ENCODE measurements around the gene SLC2A3. TPM values are rescaled to one million over a fixed set of nuclear protein-coding genes. Genes with fewer than 3 reads are reported as not detected.
"Not testable (repeated sequence)": the region's sequence is repeated elsewhere in the genome, so short reads cannot be mapped to it uniquely, and the experiment has no call there.

SLC2A3 gene
- total RNA-seq, 1 experiment from 2014 or later = 3,303 TPM

DNA sequence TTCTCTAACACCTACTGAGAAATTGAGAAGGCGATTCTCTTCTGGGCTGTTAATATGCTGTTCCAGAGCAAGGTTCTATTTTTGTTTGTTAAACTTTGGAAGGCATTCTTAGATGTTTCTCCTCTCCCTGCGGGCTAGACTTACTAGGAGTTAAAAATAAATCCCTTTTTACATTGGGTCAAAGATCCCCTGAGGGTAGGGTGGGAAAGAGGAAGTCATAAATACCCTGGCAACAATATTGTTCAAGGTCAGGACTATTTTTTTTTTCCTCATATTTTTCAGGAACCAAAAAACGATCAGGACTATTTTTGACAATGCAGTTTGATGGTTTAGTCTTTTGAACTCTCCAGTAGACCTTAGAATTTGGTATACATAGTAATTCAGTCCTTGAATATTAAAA lies 51.3 kb downstream of the SLC2A3 start:
- ChIA-PET CTCF (interaction anchor here (0.7 kb wide), 1 partner anchor 124 kb away, joined by 4 read pairs; no protein-coding TSS in a partner anchor), POLR2A (no interaction called here)
- Mint-ChIP-seq H3K27me3 (ENCODE audit: insufficient read depth, unreplicated experiment) (no peaks in the 10 kb centered on the region), H3K4me1 (ENCODE audit: low read depth, unreplicated experiment) (peaks cover 18% of the 10 kb centered on the region), H3K27ac (ENCODE audit: unreplicated experiment) (no peak overlapping the region), H3K36me3 (ENCODE audit: insufficient read depth, unreplicated experiment) (peaks cover 19% of the 10 kb centered on the region), H3K4me3 (ENCODE audit: unreplicated experiment) (no peak overlapping the region), H3K9me3 (ENCODE audit: unreplicated experiment) (no peaks in the 10 kb centered on the region)
- no TSS peak for BruUV-seq (replicated peaks)
- no peaks in the 10 kb centered on the region for H3K27me3 ChIP-seq (replicated peaks; ENCODE audit: control insufficient read depth, insufficient read depth, low read length)
- peaks cover 1% of the 10 kb centered on the region for H3K36me3 ChIP-seq (ENCODE audit: control insufficient read depth, insufficient read depth, low read length)
- TF ChIP-seq, protein P1, sequence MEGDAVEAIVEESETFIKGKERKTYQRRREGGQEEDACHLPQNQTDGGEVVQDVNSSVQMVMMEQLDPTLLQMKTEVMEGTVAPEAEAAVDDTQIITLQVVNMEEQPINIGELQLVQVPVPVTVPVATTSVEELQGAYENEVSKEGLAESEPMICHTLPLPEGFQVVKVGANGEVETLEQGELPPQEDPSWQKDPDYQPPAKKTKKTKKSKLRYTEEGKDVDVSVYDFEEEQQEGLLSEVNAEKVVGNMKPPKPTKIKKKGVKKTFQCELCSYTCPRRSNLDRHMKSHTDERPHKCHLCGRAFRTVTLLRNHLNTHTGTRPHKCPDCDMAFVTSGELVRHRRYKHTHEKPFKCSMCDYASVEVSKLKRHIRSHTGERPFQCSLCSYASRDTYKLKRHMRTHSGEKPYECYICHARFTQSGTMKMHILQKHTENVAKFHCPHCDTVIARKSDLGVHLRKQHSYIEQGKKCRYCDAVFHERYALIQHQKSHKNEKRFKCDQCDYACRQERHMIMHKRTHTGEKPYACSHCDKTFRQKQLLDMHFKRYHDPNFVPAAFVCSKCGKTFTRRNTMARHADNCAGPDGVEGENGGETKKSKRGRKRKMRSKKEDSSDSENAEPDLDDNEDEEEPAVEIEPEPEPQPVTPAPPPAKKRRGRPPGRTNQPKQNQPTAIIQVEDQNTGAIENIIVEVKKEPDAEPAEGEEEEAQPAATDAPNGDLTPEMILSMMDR (IDR thresholded peaks at IDR 0.05; ENCODE audit: insufficient read depth in 1 of 2, low read depth in 1 of 2, low read length in 1 of 2, severe bottlenecking in 1 of 2, unreplicated experiment in 1 of 2) = no peak
- H3K4me1 ChIP-seq = peaks cover 12% of the 10 kb centered on the region
- H3K4me3 ChIP-seq (ENCODE audit: low read depth, low read length) = no peak overlapping the region
- no peak for DNase-seq
- no peaks in the 10 kb centered on the region for H3K9me3 ChIP-seq
- intact Hi-C loops (cut with micrococcal nuclease; ENCODE audit: unreplicated experiment) = no loop called here

DNA sequence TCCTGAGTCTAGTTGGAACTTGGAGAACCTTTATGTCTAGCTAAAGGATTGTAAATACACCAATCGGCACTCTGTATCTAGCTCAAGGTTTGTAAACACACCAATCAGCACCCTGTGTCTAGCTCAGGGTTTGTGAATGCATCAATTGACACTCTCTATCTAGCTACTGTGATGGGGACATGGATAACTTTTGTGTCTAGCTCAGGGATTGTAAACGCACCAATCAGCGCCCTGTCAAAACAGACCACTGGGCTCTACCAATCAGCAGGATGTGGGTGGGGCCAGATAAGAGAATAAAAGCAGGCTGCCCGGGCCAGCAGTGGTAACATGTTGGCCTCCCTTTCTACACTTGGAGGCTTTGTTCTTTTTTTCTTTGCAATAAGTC lies 54.3 kb downstream of the SLC2A3 start:
- intact Hi-C loops (cut with micrococcal nuclease; ENCODE audit: unreplicated experiment); H3K4me1 Mint-ChIP-seq (ENCODE audit: low read depth, unreplicated experiment); H3K4me3 ChIP-seq (ENCODE audit: low read depth, low read length); H3K36me3 ChIP-seq (ENCODE audit: control insufficient read depth, insufficient read depth, low read length); H3K9me3 Mint-ChIP-seq (ENCODE audit: unreplicated experiment); H3K9me3 ChIP-seq; BruUV-seq (replicated peaks); POLR2A ChIA-PET; DNase-seq; H3K4me3 Mint-ChIP-seq (ENCODE audit: unreplicated experiment); H3K27me3 Mint-ChIP-seq (ENCODE audit: insufficient read depth, unreplicated experiment); H3K4me1 ChIP-seq; H3K27me3 ChIP-seq (replicated peaks; ENCODE audit: control insufficient read depth, insufficient read depth, low read length): not testable (repeated sequence)
- Mint-ChIP-seq H3K36me3 (ENCODE audit: insufficient read depth, unreplicated experiment) (peaks cover 17% of the 10 kb centered on the region), H3K27ac (ENCODE audit: unreplicated experiment) (peak overlapping the region; percentile 45)
- CTCF ChIA-PET = interaction anchor here (1.8 kb wide), 1 partner anchor 22 kb away, joined by 5 read pairs; no protein-coding TSS in a partner anchor

DNA sequence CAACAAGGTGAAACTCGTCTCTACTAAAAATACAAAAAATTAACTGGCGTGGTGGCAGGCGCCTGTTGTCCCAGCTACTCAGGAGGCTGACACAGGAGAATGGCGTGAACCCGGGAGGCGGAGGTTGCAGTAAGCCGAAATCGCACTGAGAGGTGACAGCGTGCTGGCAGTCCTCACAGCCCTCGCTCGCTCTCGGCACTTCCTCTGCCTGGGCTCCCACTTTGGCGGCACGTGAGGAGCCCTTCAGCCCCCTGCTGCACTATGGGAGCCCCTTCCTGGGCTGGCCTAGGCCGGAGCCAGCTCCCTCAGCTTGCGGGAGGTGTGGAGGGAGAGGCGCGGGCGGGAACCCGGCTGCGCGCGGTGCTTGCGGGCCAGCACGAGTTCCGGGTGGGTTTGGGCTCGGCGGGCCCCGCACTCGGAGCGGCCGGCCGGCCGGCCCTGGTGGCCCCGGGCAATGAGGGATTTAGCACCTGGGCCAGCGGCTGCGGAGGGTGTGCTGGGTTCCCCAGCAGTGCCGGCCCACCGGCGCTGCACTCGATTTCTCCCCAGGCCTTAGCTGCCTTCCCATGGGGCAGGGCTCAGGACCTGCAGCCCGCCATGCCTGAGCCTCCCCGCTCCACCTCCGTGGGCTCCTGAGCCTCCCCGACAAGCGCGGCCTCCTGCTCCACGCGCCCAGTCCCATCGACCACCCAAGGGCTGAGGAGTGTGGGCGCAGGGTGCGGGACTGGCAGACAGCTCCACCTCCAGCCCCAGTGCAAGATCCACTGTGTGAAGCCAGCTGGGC lies 54.8 kb downstream of the SLC2A3 start:
- DNase-seq; H3K9me3 ChIP-seq; H3K4me1 Mint-ChIP-seq (ENCODE audit: low read depth, unreplicated experiment); H3K9me3 Mint-ChIP-seq (ENCODE audit: unreplicated experiment); intact Hi-C loops (cut with micrococcal nuclease; ENCODE audit: unreplicated experiment); H3K36me3 ChIP-seq (ENCODE audit: control insufficient read depth, insufficient read depth, low read length); H3K4me1 ChIP-seq; H3K4me3 Mint-ChIP-seq (ENCODE audit: unreplicated experiment); BruUV-seq (replicated peaks); H3K27me3 ChIP-seq (replicated peaks; ENCODE audit: control insufficient read depth, insufficient read depth, low read length); H3K27me3 Mint-ChIP-seq (ENCODE audit: insufficient read depth, unreplicated experiment); H3K4me3 ChIP-seq (ENCODE audit: low read depth, low read length): not testable (repeated sequence)
- CTCF ChIA-PET = interaction anchor here (1.8 kb wide), 1 partner anchor 21 kb away, joined by 5 read pairs; no protein-coding TSS in a partner anchor
- Mint-ChIP-seq H3K27ac (ENCODE audit: unreplicated experiment) (peak overlapping the region; percentile 45), H3K36me3 (ENCODE audit: insufficient read depth, unreplicated experiment) (peaks cover 17% of the 10 kb centered on the region)
- POLR2A ChIA-PET = interaction anchor here (0.6 kb wide), 1 partner anchor 165 kb away, joined by 5 read pairs; no protein-coding TSS in a partner anchor

DNA sequence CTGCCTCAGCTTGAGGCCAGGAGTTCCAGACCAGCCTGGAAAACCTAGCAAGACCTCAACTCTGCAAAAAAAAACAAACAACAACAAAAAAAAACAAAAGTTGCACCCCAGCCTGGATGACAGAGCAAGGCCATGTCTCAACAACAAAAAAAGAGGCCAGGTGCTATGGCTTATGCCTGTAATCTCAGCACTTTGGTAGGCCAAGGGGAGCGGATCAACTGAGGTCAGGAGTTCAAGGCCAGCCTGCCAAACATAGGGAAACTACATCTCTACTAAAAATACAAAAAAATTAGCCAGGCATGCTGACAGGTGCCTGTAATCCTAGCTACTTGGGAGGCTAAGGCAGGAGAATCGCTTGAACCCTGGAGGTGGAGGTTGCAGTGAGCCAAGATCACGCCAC lies 56.7 kb downstream of the SLC2A3 start:
- peaks cover 17% of the 10 kb centered on the region for H3K36me3 Mint-ChIP-seq (ENCODE audit: insufficient read depth, unreplicated experiment)
- ChIA-PET POLR2A (no interaction called here), CTCF (interaction anchor here (0.6 kb wide), 1 partner anchor 79 kb away, joined by 4 read pairs; no protein-coding TSS in a partner anchor)
- no peak overlapping the region for H3K4me3 Mint-ChIP-seq (ENCODE audit: unreplicated experiment)
- no peak overlapping the region for H3K27ac Mint-ChIP-seq (ENCODE audit: unreplicated experiment)
- no peaks in the 10 kb centered on the region for H3K9me3 Mint-ChIP-seq (ENCODE audit: unreplicated experiment)
- no peaks in the 10 kb centered on the region for H3K27me3 ChIP-seq (replicated peaks; ENCODE audit: control insufficient read depth, insufficient read depth, low read length)
- TF ChIP-seq, protein P1 (IDR thresholded peaks at IDR 0.05; ENCODE audit: insufficient read depth in 1 of 2, low read depth in 1 of 2, low read length in 1 of 2, severe bottlenecking in 1 of 2, unreplicated experiment in 1 of 2) = no peak
- peaks cover 8% of the 10 kb centered on the region for H3K4me1 Mint-ChIP-seq (ENCODE audit: low read depth, unreplicated experiment)
- H3K36me3 ChIP-seq (ENCODE audit: control insufficient read depth, insufficient read depth, low read length) = no peaks in the 10 kb centered on the region; the same call in none of the 2 replicates
- H3K9me3 ChIP-seq = 0 out of 2 replicates have a peak, but pooled peaks cover under 1% of the 10 kb centered on the region
- H3K4me3 ChIP-seq (ENCODE audit: low read depth, low read length) = no peak overlapping the region
- H3K27me3 Mint-ChIP-seq (ENCODE audit: insufficient read depth, unreplicated experiment) = no peaks in the 10 kb centered on the region
- no peak for DNase-seq
- no TSS peak for BruUV-seq (replicated peaks)
- intact Hi-C loops (cut with micrococcal nuclease; ENCODE audit: unreplicated experiment) = no loop called here
- H3K4me1 ChIP-seq = no peaks in the 10 kb centered on the region
